Measurements from ENCODE around the gene TGM2.

The TGM2 gene

DNA sequence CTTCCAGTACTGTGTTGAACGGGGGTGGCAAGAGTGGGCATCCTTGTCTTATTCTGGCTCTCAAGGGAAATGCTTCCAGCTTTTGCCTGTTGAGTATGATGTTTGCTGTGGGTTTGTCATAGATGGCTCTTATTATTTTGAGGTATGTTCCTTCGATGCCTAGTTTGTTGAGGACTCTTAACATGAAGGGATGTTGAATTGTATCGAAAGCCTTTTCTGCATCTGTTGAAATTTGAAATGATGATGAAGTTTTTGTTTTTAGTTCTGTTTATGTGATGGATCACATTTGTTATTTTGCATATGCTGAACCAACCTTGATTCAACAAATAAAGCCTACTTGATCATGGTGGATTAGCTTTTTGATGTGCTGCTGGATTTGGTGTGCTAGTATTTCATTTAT, 83.5 kb downstream of the TGM2 start:
- no peak overlapping the region for H3K9ac ChIP-seq (ENCODE audit: low read depth, low read length)
- no peaks in the 10 kb centered on the region for H3K27me3 ChIP-seq (ENCODE audit: control insufficient read depth, insufficient read depth, low read length)
- no peaks in the 10 kb centered on the region for H3K9me3 ChIP-seq (ENCODE audit: control insufficient read depth, insufficient read depth, low read length)
- H3K4me3 ChIP-seq (ENCODE audit: low read depth, low read length) = no peak overlapping the region
- peaks cover 5% of the 10 kb centered on the region for H3K36me3 ChIP-seq (ENCODE audit: control insufficient read depth, insufficient read depth, low read length)
- no peaks in the 10 kb centered on the region for H3K4me1 ChIP-seq (ENCODE audit: control insufficient read depth, insufficient read depth, low read length)

DNA sequence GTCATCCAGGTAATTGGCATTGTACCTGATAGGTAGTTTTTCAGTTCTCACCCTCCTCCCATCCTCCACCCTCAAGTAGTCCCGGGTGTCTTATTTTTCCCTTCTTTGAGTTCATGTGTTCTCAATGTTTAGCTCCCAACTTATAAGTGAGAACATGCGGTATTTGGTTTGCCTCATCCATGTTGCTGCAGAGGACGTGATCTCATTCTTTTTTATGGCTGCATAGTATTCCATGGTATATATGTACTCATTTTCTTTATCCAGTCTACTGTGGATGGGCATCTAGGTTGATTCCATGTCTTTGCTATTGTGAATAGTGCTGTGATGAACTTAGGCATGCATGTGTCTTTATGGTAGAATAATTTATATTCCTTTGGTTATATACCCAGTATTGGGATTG, 85.7 kb downstream of the TGM2 start:
- peaks cover 3% of the 10 kb centered on the region for H3K36me3 ChIP-seq (ENCODE audit: control insufficient read depth, insufficient read depth, low read length)
- no peaks in the 10 kb centered on the region for H3K4me1 ChIP-seq (ENCODE audit: control insufficient read depth, insufficient read depth, low read length)

DNA sequence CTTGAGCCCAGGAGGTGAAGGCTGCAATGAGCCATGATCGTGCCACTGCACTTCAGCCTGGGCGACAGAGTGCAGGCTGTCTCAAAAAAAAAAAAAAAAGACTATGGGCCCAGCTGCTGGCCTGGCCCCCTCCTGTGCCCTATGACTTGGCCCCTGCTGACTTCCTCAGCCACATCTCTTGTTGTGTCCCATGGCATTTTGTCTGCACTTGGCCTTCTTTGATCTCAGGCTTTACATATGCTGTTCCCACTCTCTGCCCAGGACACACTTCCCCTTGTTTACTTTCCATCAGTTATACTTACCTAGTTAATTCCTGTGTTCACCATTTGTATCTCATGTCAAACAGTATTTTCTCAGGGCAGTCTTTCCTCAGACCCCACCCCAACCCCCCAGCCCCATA, 87.0 kb downstream of the TGM2 start:
- no peak overlapping the region for H3K9ac ChIP-seq (ENCODE audit: low read depth, low read length)
- peaks cover 3% of the 10 kb centered on the region for H3K36me3 ChIP-seq (ENCODE audit: control insufficient read depth, insufficient read depth, low read length)
- no peak overlapping the region for H3K4me3 ChIP-seq (ENCODE audit: low read depth, low read length)
- no peaks in the 10 kb centered on the region for H3K9me3 ChIP-seq (ENCODE audit: control insufficient read depth, insufficient read depth, low read length)
- no peaks in the 10 kb centered on the region for H3K4me1 ChIP-seq (ENCODE audit: control insufficient read depth, insufficient read depth, low read length)
- no peaks in the 10 kb centered on the region for H3K27me3 ChIP-seq (ENCODE audit: control insufficient read depth, insufficient read depth, low read length)

More for the DNA sequence above, 85.7 kb downstream of the TGM2 start:
- H3K9me3 ChIP-seq (ENCODE audit: control insufficient read depth, insufficient read depth, low read length) = no peaks in the 10 kb centered on the region
- no peak overlapping the region for H3K9ac ChIP-seq (ENCODE audit: low read depth, low read length)
- no peak overlapping the region for H3K4me3 ChIP-seq (ENCODE audit: low read depth, low read length)
- no peaks in the 10 kb centered on the region for H3K27me3 ChIP-seq (ENCODE audit: control insufficient read depth, insufficient read depth, low read length)
